Heart right ventricle (tissue), 16 donors: ENCODE measurements around the gene BSND. TPM values are rescaled to one million over a fixed set of nuclear protein-coding genes. Genes with fewer than 3 reads are reported as not detected.

Experiments
- ATAC-seq, 8 donors: fragments of 200-7000 bp; cut with Tn5 transposase; one replicate each; pipeline ENCODE4 v1.9.1; 2020; ENCODE audit warnings: mild to moderate bottlenecking in 8 of 8, moderate library complexity in 8 of 8, moderate number of reproducible peaks in 1 of 8
- DNase-seq, 2 donors: peaks; one replicate each; pipeline ENCODE4 v3.0.0-alpha.2; 2020
- H3K27ac ChIP-seq, 10 donors: fragments of 200-600 bp; sonication (generic) in 2 of 10; one replicate each; pipeline versions ENCODE4 v1.5.0 to v1.8.0; 2020 to 2022; ENCODE audit warnings: mild to moderate bottlenecking in 3 of 10
- H3K27me3 ChIP-seq, 7 donors: fragments of 200-600 bp; one replicate each; pipeline ENCODE4 v1.8.0; 2021 to 2022; ENCODE audit warnings: mild to moderate bottlenecking in 2 of 7
- H3K36me3 ChIP-seq, 9 donors: fragments of 200-600 bp; sonication (generic) in 1 of 9; one replicate each; pipeline versions ENCODE4 v1.5.0 to v1.8.0; 2020 to 2022; ENCODE audit warnings: mild to moderate bottlenecking in 2 of 9
- H3K4me1 ChIP-seq, 9 donors: fragments of 200-600 bp; sonication (generic) in 1 of 9; one replicate each; pipeline versions ENCODE4 v1.5.0 to v1.8.0; 2020 to 2022; ENCODE audit warnings: mild to moderate bottlenecking in 4 of 9
- H3K4me3 ChIP-seq, 10 donors: fragments of 200-600 bp; sonication (generic) in 2 of 10; one replicate each; pipeline versions ENCODE4 v1.5.0 to v1.8.0; 2020 to 2022; ENCODE audit warnings: mild to moderate bottlenecking in 7 of 10, moderate library complexity in 2 of 10
- H3K9me3 ChIP-seq, 11 donors: fragments of 200-600 bp in 10 of 11; sonication (generic) in 2 of 11; one replicate each; pipeline versions ENCODE4 v1.5.0 to v1.8.0; 2013 to 2022; ENCODE audit warnings: mild to moderate bottlenecking in 2 of 11, control low read depth in 1 of 11, moderate library complexity in 1 of 11
- WGBS, 2 donors: extraction: QIAGEN DNeasy Blood & Tissue Kit; methylation state at CpG; one replicate each; pipeline ENCODE4 v1.1.7; 2013; ENCODE audit warnings: inconsistent platforms in 1 of 2; 5-methylcytosine and 5-hydroxymethylcytosine counted together
- intact Hi-C, 10 donors: fragments of 100-400 bp; cut with DNase I; formaldehyde crosslinking; loops; one replicate each; pipeline versions ENCODE4 v1.11.1 to v1.14.2; 2022
- long read RNA-seq, 3 donors: library from polyadenylated mRNA; unstranded; transcript quantifications; one replicate each; pipeline ENCODE4 v2.0.0, GENCODE V29; 2020 to 2021
- polyA plus RNA-seq, 2 donors: library from polyadenylated mRNA; stranded (reverse); fragments of 200-250 nt; gene quantifications; one replicate each; pipeline ENCODE4 v1.2.3, GENCODE V29; 2013
- total RNA-seq, 10 donors: library from RNA; stranded (reverse); fragmentation: NEBNext Ultra II Directional in 3 of 10; extraction: Animal tissue kit (Norgen Biotek cat#: 25700) in 3 of 10; gene quantifications; one replicate each; pipeline versions ENCODE4 v1.2.1 to v1.2.4, GENCODE V29; 2021 to 2023
- TF ChIP-seq, protein P1 (sequence below), 9 donors: fragments of 200-600 bp; sonication (generic) in 2 of 9; IDR thresholded peaks; one replicate each; pipeline versions ENCODE4 v1.5.0 to v1.8.0; 2021 to 2022; ENCODE audit warnings: antibody characterized with exemption in 9 of 9, mild to moderate bottlenecking in 5 of 9, moderate library complexity in 1 of 9
- donor health status: Arrhythmogenic right ventricular cardiomyopathy.
- donor health status: ischemic (EF 13 %, LVEDD 7.1; RV severe dilation, severe dysfunction).
- donor health status: healthy with polysubstance abuse.
- donor health status: DM: no; HTN: yes; CAD: no.
- donor health status: DM: no; HTN: no; CAD: no.
- donor health status: ischemic (EF 25% LVEDD 6.9; RV normal size, moderate dysfunction).
- donor health status: ischemic (EF 25% LVEDD 5.7; RV mildly dilated, moderate dysfunction).
- donor health status: healthy.
- donor health status: DM: yes; HTN: yes; CAD: no.
- donor health status: Ischemic cardiomyopathy.
- donor health status: ischemic (EF 35%, LVEDD 5.7; RV mildly dilated, moderate dysfunction).
- donor health status: nonischemic (EF 11% LVEDD 7.7; RV severe dilation, severe dysfunction).
- donor health status: DM: yes; HTN: yes; CAD: no.
- donor health status: PGD.
- donor health status: ischemic (EF 29% LVEDD 5.4; RV normal size, mild dysfunction).
- donor health status: nonischemic (EF 23%, LVEDD 6.1; RV moderate dilation, normal function).

BSND gene
- total RNA-seq (not detected), polyA plus RNA-seq (not detected)
- long read RNA-seq, donor 1: 0 reads
- long read RNA-seq, donor 2: 0 reads
- long read RNA-seq, donor 3: 0 reads

- intact Hi-C loops: loop anchor here in 4 of 10 donors (5.0 kb wide), 1 partner anchor 46 kb away; no protein-coding TSS in a partner anchor
- H3K4me3 ChIP-seq: no peak within 1 kb of the TSS
- no peaks in the 10 kb centered on the region for H3K36me3 ChIP-seq
- no peaks in the 10 kb centered on the region for H3K9me3 ChIP-seq
- no peak for DNase-seq
- peaks cover 17 to 60% (median 46%) of the 10 kb centered on the region in 7 donors for H3K27me3 ChIP-seq
- no peak for ATAC-seq
- TF ChIP-seq, protein P1, sequence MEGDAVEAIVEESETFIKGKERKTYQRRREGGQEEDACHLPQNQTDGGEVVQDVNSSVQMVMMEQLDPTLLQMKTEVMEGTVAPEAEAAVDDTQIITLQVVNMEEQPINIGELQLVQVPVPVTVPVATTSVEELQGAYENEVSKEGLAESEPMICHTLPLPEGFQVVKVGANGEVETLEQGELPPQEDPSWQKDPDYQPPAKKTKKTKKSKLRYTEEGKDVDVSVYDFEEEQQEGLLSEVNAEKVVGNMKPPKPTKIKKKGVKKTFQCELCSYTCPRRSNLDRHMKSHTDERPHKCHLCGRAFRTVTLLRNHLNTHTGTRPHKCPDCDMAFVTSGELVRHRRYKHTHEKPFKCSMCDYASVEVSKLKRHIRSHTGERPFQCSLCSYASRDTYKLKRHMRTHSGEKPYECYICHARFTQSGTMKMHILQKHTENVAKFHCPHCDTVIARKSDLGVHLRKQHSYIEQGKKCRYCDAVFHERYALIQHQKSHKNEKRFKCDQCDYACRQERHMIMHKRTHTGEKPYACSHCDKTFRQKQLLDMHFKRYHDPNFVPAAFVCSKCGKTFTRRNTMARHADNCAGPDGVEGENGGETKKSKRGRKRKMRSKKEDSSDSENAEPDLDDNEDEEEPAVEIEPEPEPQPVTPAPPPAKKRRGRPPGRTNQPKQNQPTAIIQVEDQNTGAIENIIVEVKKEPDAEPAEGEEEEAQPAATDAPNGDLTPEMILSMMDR (IDR thresholded peaks at IDR 0.05): no peak
- peaks cover 0 to 11% (median 5%) of the 10 kb centered on the region in 9 donors for H3K4me1 ChIP-seq
- no peak within 1 kb of the TSS for H3K27ac ChIP-seq
- WGBS, 2 donors: 66 to 74% methylated on average over 7 of the region's 7 CpGs
These were observed at the start of gene BSND for GRCh38 chr1:54998677-54999076. TSS of gene BSND (plus strand) at chr1:54998933. CDS start at chr1:54999187, 254 bp downstream.

- WGBS, 2 donors: 90 to 93% methylated on average over 4 of the region's 4 CpGs
- peaks cover 0 to 21% (median 8%) of the 10 kb centered on the region in 9 donors for H3K4me1 ChIP-seq
- no peaks in the 10 kb centered on the region for H3K27me3 ChIP-seq
- intact Hi-C loops: no loop called here
- no peaks in the 10 kb centered on the region for H3K36me3 ChIP-seq
- H3K27ac ChIP-seq: no peak overlapping the region
- no peaks in the 10 kb centered on the region for H3K9me3 ChIP-seq
- DNase-seq (no peak), ATAC-seq (no peak)
- no peak overlapping the region for H3K4me3 ChIP-seq
- TF ChIP-seq, protein P1 (IDR thresholded peaks at IDR 0.05): no peak
These were observed 49.7 kb upstream of the BSND start for GRCh38 chr1:54949053-54949452.

DNA sequence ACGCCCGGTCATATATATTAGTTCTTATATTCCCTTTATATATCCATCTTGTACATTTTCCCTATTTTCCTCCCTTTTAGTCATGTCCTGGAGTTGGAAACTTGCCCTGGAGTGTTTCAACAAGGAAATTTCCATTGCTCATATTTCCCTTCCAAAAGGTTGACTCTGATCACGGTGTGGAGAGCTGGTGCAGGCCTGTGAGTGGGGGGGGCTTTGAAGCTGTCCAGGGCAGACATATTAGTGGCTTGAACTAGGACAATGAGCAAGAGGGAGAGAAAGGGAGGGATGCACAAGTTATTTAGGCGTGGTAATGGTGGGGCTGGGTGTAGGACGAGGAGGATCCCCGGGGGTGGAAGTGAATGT, 48.7 kb upstream of the BSND start:
- DNase-seq: no peak
- ATAC-seq: peak in 6 of 8 donors; percentile 10 to 51 (median 25)
- peak overlapping the region in 5 of 10 donors; percentile 21 to 71 (median 52) for H3K27ac ChIP-seq
- intact Hi-C loops: loop anchor here in 8 of 10 donors (1.0 to 5.0 kb wide), 5 partner anchors 46 to 73 kb away; partner anchors contain the start of gene BSND (in 4 of the 8)
- H3K4me3 ChIP-seq: peak overlapping the region in 4 of 10 donors; percentile 32 to 47 (median 38)
- H3K4me1 ChIP-seq: peaks cover 0 to 21% (median 8%) of the 10 kb centered on the region in 9 donors
- no peaks in the 10 kb centered on the region for H3K27me3 ChIP-seq
- 50 to 55% methylated on average over 6 of the region's 6 CpGs for WGBS, 2 donors
- H3K36me3 ChIP-seq: no peaks in the 10 kb centered on the region
- peaks cover 0 to 3% (median 0%) of the 10 kb centered on the region in 11 donors for H3K9me3 ChIP-seq
- TF ChIP-seq, protein P1 (IDR thresholded peaks at IDR 0.05): no peak

- 22 to 29% methylated on average over 27 of the region's 27 CpGs for WGBS, 2 donors
- intact Hi-C loops: loop anchor here in 8 of 10 donors (1.0 to 5.0 kb wide), 5 partner anchors 46 to 72 kb away; partner anchors contain the start of gene BSND (in 4 of the 8)
These were observed 48.2 kb upstream of the BSND start for GRCh38 chr1:54950369-54951163.

More at GRCh38 chr1:54950369-54951163, 48.2 kb upstream of the BSND start:
- H3K27ac ChIP-seq: peak overlapping the region in 6 of 10 donors; percentile 21 to 71 (median 54)
- ATAC-seq: peak; percentile 78 to 90 (median 86)
- peaks cover 0 to 16% (median 8%) of the 10 kb centered on the region in 9 donors for H3K4me1 ChIP-seq
- peaks cover 0 to 5% (median 0%) of the 10 kb centered on the region in 11 donors for H3K9me3 ChIP-seq
- peak overlapping the region in 8 of 10 donors; percentile 3 to 47 (median 34) for H3K4me3 ChIP-seq
- TF ChIP-seq, protein P1 (IDR thresholded peaks at IDR 0.05): peak; percentile 60 to 84 (median 80)
- peak; percentile 55 to 74 for DNase-seq
- H3K36me3 ChIP-seq: no peaks in the 10 kb centered on the region
- no peaks in the 10 kb centered on the region for H3K27me3 ChIP-seq
